GM12892 (cell line): ENCODE measurements around the gene RNF181.

Source experiments
- DNase-seq: peaks from one replicate; pipeline ENCODE4 v3.0.0; 2011; ENCODE audit not compliant: insufficient read length
- FAIRE-seq: peaks from 2 replicates; lab custom pipeline; 2011; peaks lifted over from hg19 to GRCh38; lab: Jason Lieb, UNC
- POLR2A ChIP-seq: IDR thresholded peaks from 2 replicates; pipeline ENCODE4 v1.6.1; 2011; ENCODE audit warnings: low read depth, low read length, control low read depth
- POLR2AphosphoS5 ChIP-seq: IDR thresholded peaks from 2 replicates; pipeline ENCODE4 v1.6.1; 2011; ENCODE audit warnings: low read depth, low read length, control low read depth
- TAF1 ChIP-seq: IDR thresholded peaks from 2 replicates; pipeline ENCODE4 v1.6.1; 2011; ENCODE audit warnings: low read depth, mild to moderate bottlenecking, control low read depth, low read length, borderline replicate concordance

Gene RNF181

DNA sequence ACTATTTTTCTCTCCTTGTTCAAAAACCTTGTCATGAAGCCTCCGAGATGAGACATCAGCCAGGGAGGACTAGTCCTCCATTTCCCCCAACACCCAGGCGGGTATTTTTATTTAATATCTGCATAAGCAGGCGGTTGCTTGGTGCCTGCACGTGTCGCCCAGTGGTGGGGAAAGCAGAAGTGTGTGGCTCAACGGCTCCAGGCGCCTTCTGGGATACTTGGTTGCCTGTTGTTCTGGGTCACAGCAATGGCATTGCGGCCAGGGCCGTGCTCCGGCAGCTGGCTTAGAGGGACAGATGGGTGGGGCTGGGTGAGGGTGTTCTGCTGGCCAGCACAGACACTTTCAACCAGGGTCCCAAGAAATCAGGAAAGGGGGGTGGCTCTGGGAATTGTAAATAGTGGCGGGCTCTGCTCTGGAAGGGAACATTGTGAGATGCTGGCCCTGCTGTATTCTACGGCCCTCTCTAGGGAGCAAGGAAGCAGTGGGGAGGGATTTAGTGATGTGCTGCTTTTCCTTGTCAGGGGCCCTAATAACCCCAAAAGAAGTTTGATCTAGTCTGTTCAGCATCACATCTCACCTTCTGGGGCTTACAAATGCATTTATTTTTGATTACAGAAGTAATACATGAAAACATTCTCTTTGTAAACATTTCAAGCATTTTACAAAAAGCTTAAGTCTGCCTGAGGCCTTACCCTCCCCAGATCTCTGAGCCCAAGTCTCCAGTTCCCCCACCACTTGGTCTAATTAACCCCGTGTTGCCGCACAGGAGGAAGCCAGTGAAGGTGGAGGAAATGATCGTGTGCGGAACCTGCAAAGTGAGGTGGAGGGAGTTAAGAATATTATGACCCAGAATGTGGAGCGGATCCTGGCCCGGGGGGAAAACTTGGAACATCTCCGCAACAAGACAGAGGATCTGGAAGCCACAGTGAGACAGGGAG is 17.0 kb upstream of the RNF181 start:
- FAIRE-seq (peak; percentile 46), DNase-seq (no peak)
- TF ChIP-seq POLR2AphosphoS5 (no peak), TAF1 (0 out of 2 replicates have a peak, but pooled peaks have one; percentile 27), POLR2A (no peak)

DNA sequence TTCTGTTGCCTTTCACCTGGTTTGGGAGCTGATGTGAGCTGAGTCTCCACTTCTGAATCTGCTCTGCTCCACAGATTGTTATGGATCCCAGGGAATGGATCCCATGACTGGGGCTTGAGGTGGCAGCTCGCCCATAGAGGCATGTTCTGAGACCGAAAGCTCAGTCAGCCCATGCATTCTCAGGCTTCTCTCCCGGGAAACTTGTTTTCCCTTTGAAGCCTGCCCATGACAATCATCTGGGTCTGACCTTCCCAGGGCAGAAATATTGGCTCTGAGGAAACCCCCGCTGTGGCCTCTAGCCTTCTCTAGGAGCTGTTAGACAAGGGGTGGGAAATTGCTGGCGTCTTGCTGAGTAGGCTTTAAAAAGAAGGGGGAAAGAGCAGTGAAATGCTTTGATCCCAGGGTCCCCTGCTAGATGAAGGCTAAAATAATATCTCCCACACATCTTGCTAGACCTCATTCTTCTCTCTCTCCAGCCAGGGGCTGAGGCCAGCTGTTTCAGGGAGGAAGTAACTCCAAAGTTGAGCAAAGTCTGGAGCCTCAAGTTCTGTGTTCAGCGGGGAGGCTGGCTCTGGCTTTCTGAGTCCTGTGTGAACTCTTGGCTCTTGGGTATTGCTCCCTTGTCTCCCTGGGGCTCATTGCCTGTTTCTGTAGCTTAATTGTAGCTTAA is 16.1 kb upstream of the RNF181 start:
- DNase-seq (no peak), FAIRE-seq (no peak)
- TF ChIP-seq TAF1 = no peak
- no peak for TF ChIP-seq POLR2AphosphoS5
- no peak for TF ChIP-seq POLR2A

DNA sequence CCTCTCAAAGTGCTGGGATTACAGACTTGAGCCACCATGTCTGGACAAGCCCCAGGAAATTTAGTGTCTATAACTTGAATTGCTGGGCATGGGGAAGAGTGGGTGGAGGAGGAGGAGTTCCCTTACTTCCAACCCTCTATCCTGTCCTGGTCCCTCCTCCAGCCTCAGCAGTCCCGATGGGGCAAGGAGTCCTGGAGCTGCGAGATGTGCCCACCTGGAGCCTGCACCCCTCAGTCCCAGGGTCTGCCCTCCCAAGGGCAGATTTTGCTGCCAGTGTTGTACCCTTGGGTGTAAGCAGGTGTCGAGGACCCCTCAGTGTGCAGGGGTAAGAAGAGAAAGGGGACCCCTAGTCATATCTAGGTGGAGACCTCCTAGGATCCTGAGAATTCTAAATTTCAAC is 15.3 kb upstream of the RNF181 start:
- TF ChIP-seq POLR2AphosphoS5 (no peak), TAF1 (no peak), POLR2A (no peak)
- DNase-seq (no peak), FAIRE-seq (no peak)

DNA sequence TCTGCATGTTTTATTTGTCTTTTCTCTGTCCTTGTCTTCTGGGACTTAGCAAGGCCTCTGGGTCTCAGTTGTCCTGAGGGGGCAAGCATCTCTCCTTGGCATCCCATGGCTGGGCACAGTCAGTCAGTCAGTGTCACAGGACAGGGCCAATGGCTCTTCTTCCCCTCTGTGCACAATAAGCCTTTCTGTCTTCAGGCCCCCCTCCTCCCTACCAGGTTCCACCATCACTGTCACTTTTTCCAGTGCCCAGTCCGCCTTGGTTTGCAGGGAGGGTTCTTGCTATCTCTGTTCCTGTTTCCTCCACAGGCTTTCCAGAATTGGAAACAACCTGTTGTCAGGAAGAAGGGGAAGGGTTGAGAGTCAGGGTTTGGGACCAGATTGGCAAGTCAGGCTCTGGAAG is 13.1 kb upstream of the RNF181 start:
- no peak for TF ChIP-seq POLR2A
- no peak for TF ChIP-seq POLR2AphosphoS5
- no peak for TF ChIP-seq TAF1
- DNase-seq (no peak), FAIRE-seq (no peak)

DNA sequence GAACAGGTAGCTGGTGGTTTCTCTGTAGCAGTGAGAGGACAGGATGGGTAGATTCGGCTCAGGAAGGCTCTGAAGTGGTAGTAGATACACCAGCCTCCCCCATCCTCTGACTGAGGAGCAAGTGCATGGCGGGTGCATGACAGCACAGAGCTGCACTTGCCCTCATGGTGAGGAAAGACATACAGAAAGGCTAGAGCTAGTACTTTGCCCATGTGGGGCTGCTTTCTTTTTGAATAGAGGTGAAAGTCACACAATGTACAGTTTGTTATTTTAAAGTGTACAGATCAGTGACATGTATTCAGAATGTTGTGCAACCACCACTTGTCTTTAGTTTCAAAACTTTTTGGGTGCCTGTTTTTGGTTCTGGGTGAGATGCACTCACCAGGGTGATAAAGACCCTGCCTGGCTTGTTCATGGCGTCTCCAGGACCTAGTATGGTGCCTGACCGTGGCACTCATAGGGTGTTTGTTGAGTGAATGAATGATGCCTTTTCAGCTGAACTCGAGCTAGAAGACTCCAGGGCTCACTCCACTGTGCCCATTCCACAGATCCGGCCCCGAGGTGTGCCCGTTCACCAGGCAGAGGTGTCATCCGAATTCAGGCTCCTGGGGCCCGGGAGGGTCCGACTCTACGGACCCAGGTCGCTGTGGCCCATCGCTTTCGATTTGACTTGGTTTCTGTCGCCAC is 11.7 kb upstream of the RNF181 start:
- no peak for FAIRE-seq
- no peak for TF ChIP-seq POLR2A
- TF ChIP-seq POLR2AphosphoS5 = no peak
- no peak for TF ChIP-seq TAF1
- DNase-seq = no peak

DNA sequence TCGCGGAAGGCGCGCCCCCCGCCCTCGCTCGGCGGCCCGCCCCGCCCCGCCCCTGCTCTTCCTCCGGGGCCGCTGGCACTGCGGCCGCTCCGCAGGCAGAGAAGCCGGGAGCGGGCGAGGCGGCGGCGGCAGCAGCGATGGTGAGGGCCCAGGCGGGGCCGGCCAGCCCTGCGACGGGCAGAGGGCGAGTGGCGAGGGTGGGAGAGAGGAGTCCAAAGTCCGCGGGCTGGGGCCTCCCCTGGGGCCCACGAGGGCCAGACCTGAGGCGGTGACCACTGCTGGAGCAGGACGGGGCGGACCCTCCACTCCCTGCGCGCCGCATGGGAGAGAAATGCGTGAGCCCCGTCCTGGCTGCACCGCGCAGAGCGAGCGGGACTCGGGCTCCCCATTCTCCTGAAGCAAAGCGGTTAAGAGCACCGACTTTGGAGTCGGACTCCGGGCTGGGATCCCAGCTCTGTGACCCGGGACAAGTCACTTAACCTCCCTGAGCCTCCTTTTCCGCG is 11.1 kb upstream of the RNF181 start, which contains the start of gene VAMP5:
VAMP5 (plus strand) TSS at position 78 of the 503 bp plus-strand sequence; CDS start at position 138, 60 bp downstream.
- no peak for TF ChIP-seq POLR2A
- 0 out of 2 replicates have a peak, but pooled peaks have one; percentile 16 for TF ChIP-seq POLR2AphosphoS5
- TF ChIP-seq TAF1 = no peak
- DNase-seq = peak; percentile 78
- no peak for FAIRE-seq

DNA sequence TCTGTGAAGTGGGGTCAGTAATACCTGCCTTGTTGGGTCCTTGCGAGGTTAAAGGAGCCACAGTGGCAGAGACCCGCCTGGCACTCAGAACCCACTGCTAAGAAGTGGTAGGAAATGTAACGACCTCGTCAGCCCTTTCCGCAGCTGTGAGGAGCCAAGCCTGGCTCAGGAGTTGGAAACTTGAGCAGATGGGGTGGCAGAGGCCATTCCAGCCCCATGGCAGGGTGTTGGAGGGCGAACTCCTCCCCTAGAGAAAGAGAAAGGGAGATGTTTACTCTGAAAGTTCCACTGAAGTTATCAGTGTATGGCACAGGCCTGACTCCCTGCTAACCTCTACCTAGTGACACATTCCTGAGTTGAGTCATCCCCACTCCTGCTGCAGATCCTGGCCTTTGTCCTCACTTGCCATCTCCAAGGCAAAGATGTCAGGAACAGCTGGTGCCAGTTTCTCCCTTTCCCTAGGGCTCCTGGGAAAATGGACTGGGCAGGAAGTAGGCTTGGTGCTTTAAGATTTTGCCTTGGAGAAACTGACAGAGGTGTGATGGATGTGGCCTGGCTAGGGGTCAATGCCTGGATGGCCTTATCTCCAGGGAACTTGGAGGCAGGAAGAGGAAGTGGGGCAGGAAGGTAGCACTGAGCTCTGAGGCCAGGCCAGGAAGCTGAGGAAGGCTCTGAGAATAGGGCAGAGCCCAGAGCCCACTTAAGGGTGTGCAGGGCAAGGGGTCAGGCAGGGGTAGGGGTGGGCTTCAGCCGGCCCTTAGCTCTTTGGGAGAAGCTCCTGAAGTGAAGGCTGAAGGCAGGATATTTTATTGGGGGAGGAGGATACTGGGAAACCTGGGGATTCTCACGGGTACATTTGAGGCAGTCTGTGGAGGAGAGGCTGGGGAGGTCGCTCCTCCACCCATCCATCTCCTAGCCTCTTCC is 10.4 kb upstream of the RNF181 start:
- FAIRE-seq (peak; percentile 44), DNase-seq (no peak)
- TF ChIP-seq TAF1 (no peak), POLR2A (no peak), POLR2AphosphoS5 (no peak)

DNA sequence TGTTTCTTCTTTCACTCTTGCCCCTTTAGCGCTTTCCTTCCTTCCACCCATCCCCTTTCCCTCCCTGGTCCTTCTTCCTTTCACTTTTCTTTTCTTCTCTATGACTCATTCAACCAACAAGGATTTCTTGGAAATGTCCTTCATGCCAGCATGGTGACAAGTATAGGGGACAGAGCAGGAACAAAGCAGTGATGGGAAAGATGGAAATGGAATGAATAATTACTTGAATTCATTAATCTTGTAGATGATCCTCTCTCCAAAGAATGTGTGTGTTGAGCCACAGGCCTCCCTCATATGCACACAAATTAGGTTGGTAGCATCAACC is 9.8 kb upstream of the RNF181 start:
- no peak for FAIRE-seq
- no peak for DNase-seq
- TF ChIP-seq TAF1 (no peak), POLR2A (no peak), POLR2AphosphoS5 (no peak)

DNA sequence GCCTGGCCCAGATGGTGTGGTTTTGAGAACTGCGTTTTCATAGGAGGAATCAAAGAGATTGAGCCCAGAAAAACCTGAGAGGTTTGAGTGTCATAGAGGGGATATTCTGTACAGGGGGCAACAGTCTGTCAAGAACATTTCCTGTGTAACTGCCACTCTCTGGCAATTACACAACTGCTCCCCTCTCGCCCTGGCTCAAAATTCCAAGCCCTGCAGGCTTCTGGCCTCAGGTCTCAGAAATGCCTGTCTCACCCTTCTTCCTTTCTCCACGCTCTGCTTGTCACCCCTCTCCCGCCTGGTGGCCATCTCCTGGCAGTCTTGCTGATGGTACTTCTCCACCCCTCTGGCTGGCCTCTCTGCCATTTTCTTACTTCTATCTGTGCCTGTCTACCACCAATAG is 7.3 kb upstream of the RNF181 start:
- TF ChIP-seq POLR2A = no peak
- TF ChIP-seq TAF1 = no peak
- TF ChIP-seq POLR2AphosphoS5 = no peak
- no peak for FAIRE-seq
- no peak for DNase-seq

DNA sequence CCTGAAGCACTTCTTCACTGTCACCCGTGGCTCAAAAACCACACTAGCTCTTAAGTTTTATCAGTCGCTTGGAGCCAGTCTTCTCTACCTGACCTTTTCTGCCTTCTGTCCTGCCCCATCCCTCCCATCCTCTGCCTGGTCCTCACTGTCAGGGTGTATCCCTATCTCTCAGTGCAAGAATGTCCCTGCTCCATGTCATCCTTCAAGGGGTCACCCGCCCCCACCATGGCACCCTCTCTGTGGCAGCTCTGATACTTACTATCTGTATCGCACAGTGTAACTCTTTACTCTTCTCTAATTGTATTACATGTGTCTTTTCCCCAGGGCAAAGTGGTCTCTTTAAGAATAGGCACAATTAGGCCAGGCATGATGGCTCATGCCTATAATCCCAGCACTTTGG is 6.9 kb upstream of the RNF181 start:
- no peak for FAIRE-seq
- TF ChIP-seq POLR2A (no peak), TAF1 (no peak), POLR2AphosphoS5 (no peak)
- DNase-seq = no peak

DNA sequence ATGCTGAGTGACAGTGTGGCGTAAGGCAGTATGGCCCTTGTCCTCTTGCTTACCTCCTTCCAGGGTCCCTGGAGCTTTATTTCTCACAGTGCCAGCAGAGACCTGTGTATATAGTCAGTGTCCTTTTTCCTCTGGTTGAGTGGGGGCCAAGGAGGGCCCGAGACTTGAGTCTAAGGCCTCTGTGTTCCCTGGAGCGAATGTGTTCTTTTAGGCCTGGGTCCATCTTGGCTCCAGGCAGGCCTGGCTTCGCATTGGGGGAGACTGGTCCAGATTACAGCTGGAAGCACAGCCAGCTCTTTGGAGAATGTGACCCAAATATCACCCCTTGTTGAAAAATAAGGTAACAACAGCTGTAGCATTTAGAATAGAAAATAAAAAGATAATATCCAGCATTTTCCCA is 6.4 kb upstream of the RNF181 start:
- no peak for DNase-seq
- TF ChIP-seq POLR2A = no peak
- no peak for TF ChIP-seq TAF1
- no peak for TF ChIP-seq POLR2AphosphoS5
- FAIRE-seq = no peak
